ENCODE measurements around the gene VPS13D. TPM values are rescaled to one million over a fixed set of nuclear protein-coding genes. Genes with fewer than 3 reads are reported as not detected.

VPS13D gene
- total and polyA plus RNA-seq, 2 donors (not counting 3 experiments of a cell fraction or from before 2014, with no cell fraction given): 13.6 to 48.5 TPM

DNA sequence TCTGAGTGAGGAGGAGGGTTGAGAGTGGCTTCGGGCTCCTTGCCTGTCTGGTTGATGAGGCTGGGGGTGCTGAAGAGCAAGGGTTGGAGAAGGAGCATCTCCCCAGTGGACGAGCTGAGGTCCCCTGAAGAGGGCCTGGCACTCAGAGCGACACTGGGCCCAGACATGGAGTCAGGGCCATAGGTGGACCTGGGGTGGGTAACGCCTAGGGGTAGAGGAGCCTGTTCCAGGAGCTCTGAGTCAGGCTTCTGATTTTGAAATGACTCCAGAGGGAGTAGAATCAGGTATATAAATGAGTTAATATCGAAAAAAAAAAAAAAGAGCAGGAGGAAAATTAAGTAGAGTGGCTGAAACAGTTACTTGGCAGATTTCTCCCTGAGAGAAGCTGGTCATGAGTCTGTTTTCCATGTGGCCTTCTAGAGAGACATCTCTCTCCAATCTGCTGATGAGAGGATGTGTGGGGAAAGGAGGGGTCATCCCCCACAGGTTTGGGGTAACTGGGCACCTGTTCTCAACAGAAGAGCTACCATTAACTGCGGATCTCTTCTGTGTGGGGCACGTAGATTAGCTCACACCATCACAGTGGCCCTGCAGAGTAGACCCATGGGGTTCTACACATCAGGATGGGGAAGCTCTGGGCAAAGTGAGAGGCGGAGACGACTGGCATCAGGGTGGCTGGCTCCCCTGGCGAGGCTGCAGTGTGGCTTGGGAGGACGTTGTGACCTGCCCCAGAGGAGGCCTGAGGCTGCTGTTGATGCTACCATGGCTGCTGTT, 272.7 kb downstream of the VPS13D start:
- Histone ChIP-seq H3K9ac (replicated peaks; ENCODE audit: extremely low read depth, insufficient read depth, low read length) (no peak overlapping the region), H3K27me3 (ENCODE audit: control insufficient read depth in 2 of 2, insufficient read depth in 2 of 2, low read length in 2 of 2) (no peaks in the 10 kb centered on the region), H3K4me3 (replicated peaks in 1 of 3; ENCODE audit: insufficient read depth in 1 of 3, low read depth in 1 of 3, low read length in 3 of 3) (no peak overlapping the region), H2AFZ (ENCODE audit: low read depth, low read length) (no peak overlapping the region), H4K20me1 (replicated peaks; ENCODE audit: control insufficient read depth, extremely low read depth, insufficient read depth, low read length) (no peaks in the 10 kb centered on the region), H3K4me2 (ENCODE audit: insufficient read depth, low read length) (no peak overlapping the region), H3K27ac (ENCODE audit: insufficient read depth, low read depth, low read length) (no peak overlapping the region), H3K4me1 (ENCODE audit: control insufficient read depth, extremely low read depth, insufficient read depth, low read length) (peaks cover 9% of the 10 kb centered on the region), H3K9me1 (replicated peaks; ENCODE audit: control insufficient read depth, extremely low read depth, insufficient read depth, low read length) (no peaks in the 10 kb centered on the region), H3K36me3 (ENCODE audit: control insufficient read depth in 2 of 2, extremely low read depth in 1 of 2, insufficient read depth in 2 of 2, low read length in 2 of 2) (peaks cover 0 to 4% of the 10 kb centered on the region in 2 experiments), H3K79me2 (ENCODE audit: control insufficient read depth, insufficient read depth, low read length) (no peaks in the 10 kb centered on the region), H3K9me3 (replicated peaks; ENCODE audit: control insufficient read depth, insufficient read depth, low read length) (no peaks in the 10 kb centered on the region)
- dilution Hi-C loops (cut with MboI; ENCODE audit: extremely low pct_ligation_motif_present, low sequenced_read_pairs) (no loop called here), intact Hi-C loops (cut with micrococcal nuclease) (no loop called here)
- no TSS peak for BruUV-seq (replicated peaks)
- CTCF ChIA-PET: interaction anchor here (0.8 to 1.6 kb wide), 5 partner anchors 10 to 117 kb away, joined by 3 to 6 read pairs (median 3); no protein-coding TSS in a partner anchor
- POLR2A ChIA-PET: interaction anchor here (0.6 kb wide), 1 partner anchor 116 kb away, joined by 3 read pairs; the partner anchor contains the start of gene DHRS3
- TF ChIP-seq JUN (IDR thresholded peaks at IDR 0.05; ENCODE audit: borderline replicate concordance, insufficient read depth, insufficient read length, low read depth) (no peak), MYC (IDR thresholded peaks at IDR 0.05; ENCODE audit: low read depth, low read length) (no peak), POLR2AphosphoS5 (IDR thresholded peaks at IDR 0.05; ENCODE audit: insufficient read depth, low read depth, low read length) (no peak), FOS (IDR thresholded peaks at IDR 0.05; ENCODE audit: borderline replicate concordance, insufficient read depth, low read length) (no peak), GATA2 (IDR thresholded peaks at IDR 0.05; ENCODE audit: insufficient read depth, insufficient read length, low read depth, low read length) (no peak), MAX (IDR thresholded peaks at IDR 0.05; ENCODE audit: insufficient read depth, insufficient read length) (no peak), POLR2A (IDR thresholded peaks at IDR 0.05; ENCODE audit: low read depth, low read length) (no peak), EZH2 (IDR thresholded peaks at IDR 0.05; ENCODE audit: borderline replicate concordance, low read depth, low read length, severe bottlenecking) (no peak)
- TF ChIP-seq, protein P1, sequence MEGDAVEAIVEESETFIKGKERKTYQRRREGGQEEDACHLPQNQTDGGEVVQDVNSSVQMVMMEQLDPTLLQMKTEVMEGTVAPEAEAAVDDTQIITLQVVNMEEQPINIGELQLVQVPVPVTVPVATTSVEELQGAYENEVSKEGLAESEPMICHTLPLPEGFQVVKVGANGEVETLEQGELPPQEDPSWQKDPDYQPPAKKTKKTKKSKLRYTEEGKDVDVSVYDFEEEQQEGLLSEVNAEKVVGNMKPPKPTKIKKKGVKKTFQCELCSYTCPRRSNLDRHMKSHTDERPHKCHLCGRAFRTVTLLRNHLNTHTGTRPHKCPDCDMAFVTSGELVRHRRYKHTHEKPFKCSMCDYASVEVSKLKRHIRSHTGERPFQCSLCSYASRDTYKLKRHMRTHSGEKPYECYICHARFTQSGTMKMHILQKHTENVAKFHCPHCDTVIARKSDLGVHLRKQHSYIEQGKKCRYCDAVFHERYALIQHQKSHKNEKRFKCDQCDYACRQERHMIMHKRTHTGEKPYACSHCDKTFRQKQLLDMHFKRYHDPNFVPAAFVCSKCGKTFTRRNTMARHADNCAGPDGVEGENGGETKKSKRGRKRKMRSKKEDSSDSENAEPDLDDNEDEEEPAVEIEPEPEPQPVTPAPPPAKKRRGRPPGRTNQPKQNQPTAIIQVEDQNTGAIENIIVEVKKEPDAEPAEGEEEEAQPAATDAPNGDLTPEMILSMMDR (IDR thresholded peaks at IDR 0.05; ENCODE audit: extremely low read depth in 1 of 2, insufficient read depth in 1 of 2, low read depth in 1 of 2, low read length in 2 of 2): no peak
- FAIRE-seq: no peak
- no peak for DNase-seq (ENCODE audit: low read depth, low spot score)

Measured in endothelial cell of umbilical vein (primary cell).